Adrenal gland (tissue), 12 donors: ENCODE data around the gene SLC6A11. TPM values are rescaled to one million over a fixed set of nuclear protein-coding genes. Genes with fewer than 3 reads are reported as not detected.

ENCODE experiments used
- DNase-seq, 7 donors: peaks; one replicate each; pipeline ENCODE4 v3.0.0-alpha.2; 2019 to 2020
- H3K27ac ChIP-seq, 5 donors: fragments of 200-600 bp; sonication (generic) in 4 of 5; 1 replicate in 3 of 5; 2 replicates in 2 of 5; pipeline versions ENCODE4 v1.5.1 to v1.8.0; 2016 to 2020; ENCODE audit warnings: mild to moderate bottlenecking in 1 of 5
- H3K27me3 ChIP-seq: fragments of 200-600 bp; 2 replicates; pipeline ENCODE4 v1.8.0; 2021
- H3K36me3 ChIP-seq, 2 donors: fragments of 200-600 bp; replicated peaks in 1 of 2; 1 replicate in 1 of 2; 2 replicates in 1 of 2; pipeline versions ENCODE4 v1.5.1 to v1.8.0; 2018 to 2022
- H3K4me1 ChIP-seq, 2 donors: fragments of 200-600 bp; replicated peaks in 1 of 2; 1 replicate in 1 of 2; 2 replicates in 1 of 2; pipeline versions ENCODE4 v1.5.1 to v1.8.0; 2018 to 2021
- H3K4me3 ChIP-seq, 4 donors: fragments of 200-600 bp; sonication (generic) in 3 of 4; one replicate each; pipeline ENCODE4 v1.5.1; 2016 to 2018
- H3K9me3 ChIP-seq, 3 donors: fragments of 200-600 bp; sonication (generic) in 1 of 3; replicated peaks in 1 of 3; 1 replicate in 2 of 3; 2 replicates in 1 of 3; pipeline versions ENCODE4 v1.5.1 to v1.8.0; 2016 to 2021
- POLR2A ChIP-seq, 2 donors: fragments of 450-650 bp; IDR thresholded peaks; one replicate each; pipeline ENCODE4 v1.6.1; 2017; ENCODE audit warnings: antibody characterized with exemption in 2 of 2, mild to moderate bottlenecking in 2 of 2, moderate library complexity in 1 of 2
- WGBS, 4 donors: extraction: QIAGEN DNeasy Blood & Tissue Kit in 2 of 4; methylation state at CpG; one replicate each; pipeline versions ENCODE4 v1.1.5 to v1.1.7; 2013 to 2017; 5-methylcytosine and 5-hydroxymethylcytosine counted together
- intact Hi-C, 2 donors: fragments of 100-400 bp; cut with DNase I; formaldehyde crosslinking; loops; one replicate each; pipeline versions ENCODE4 v1.14.1 to v1.15.0; 2022 to 2023
- polyA plus RNA-seq, 3 donors: library from polyadenylated mRNA; stranded (reverse); fragments of 200-250 nt in 2 of 3; fragments of 350-450 nt in 1 of 3; fragmentation: Illumina TruSeq in 1 of 3; extraction: RNeasy Lipid Tissue Mini Kit (QIAGEN cat#74804) in 1 of 3; gene quantifications; one replicate each; pipeline ENCODE4 v1.2.3, GENCODE V29; 2013 to 2014
- total RNA-seq, 9 donors: library from RNA; depleted of rRNA in 4 of 9; stranded (reverse); fragments of >200 nt in 4 of 9; fragments of 120-200 nt in 1 of 9; fragmentation: NEBNext Ultra II Directional in 1 of 9; extraction: Animal tissue kit (Norgen Biotek cat#: 25700) in 1 of 9; gene quantifications; one replicate each; pipeline versions ENCODE4 v1.1.0 to v1.2.4, GENCODE V29; 2013 to 2023
- TF ChIP-seq, protein P1 (sequence below), 6 experiments: fragments of 450-650 bp in 4 of 6; fragments of 200-600 bp in 2 of 6; sonication (generic) in 1 of 6; IDR thresholded peaks; 1 replicate in 5 of 6; 2 replicates in 1 of 6; pipeline versions ENCODE4 v1.5.1 to v1.8.0; 2016 to 2021; ENCODE audit warnings: antibody characterized with exemption in 6 of 6, mild to moderate bottlenecking in 2 of 6, moderate library complexity in 1 of 6
- donor health status: healthy with polysubstance abuse.
- donor health status: Bipolar disorder and iron deficiency.
- donor health status: DM: yes; HTN: yes; CAD: no.
- donor health status: DM: no; HTN: no; CAD: no.
- donor health status: DM: no; HTN: no; CAD: no.
- donor health status: DM: yes; HTN: yes; CAD: no.

SLC6A11 gene
- total and polyA plus RNA-seq, 12 donors: 0.03 to 0.17 (median 0.06) TPM; not detected in 7

GRCh38 chr3:10926811-10927521, 110.9 kb downstream of the SLC6A11 start:
- no peaks in the 10 kb centered on the region for H3K9me3 ChIP-seq
- H3K4me1 ChIP-seq: no peaks in the 10 kb centered on the region
- intact Hi-C loops: no loop called here
- no peak for TF ChIP-seq POLR2A (IDR thresholded peaks at IDR 0.05)
- TF ChIP-seq, protein P1, sequence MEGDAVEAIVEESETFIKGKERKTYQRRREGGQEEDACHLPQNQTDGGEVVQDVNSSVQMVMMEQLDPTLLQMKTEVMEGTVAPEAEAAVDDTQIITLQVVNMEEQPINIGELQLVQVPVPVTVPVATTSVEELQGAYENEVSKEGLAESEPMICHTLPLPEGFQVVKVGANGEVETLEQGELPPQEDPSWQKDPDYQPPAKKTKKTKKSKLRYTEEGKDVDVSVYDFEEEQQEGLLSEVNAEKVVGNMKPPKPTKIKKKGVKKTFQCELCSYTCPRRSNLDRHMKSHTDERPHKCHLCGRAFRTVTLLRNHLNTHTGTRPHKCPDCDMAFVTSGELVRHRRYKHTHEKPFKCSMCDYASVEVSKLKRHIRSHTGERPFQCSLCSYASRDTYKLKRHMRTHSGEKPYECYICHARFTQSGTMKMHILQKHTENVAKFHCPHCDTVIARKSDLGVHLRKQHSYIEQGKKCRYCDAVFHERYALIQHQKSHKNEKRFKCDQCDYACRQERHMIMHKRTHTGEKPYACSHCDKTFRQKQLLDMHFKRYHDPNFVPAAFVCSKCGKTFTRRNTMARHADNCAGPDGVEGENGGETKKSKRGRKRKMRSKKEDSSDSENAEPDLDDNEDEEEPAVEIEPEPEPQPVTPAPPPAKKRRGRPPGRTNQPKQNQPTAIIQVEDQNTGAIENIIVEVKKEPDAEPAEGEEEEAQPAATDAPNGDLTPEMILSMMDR (IDR thresholded peaks at IDR 0.05): no peak
- H3K4me3 ChIP-seq: no peak overlapping the region
- no peaks in the 10 kb centered on the region for H3K27me3 ChIP-seq
- WGBS, 4 donors: 53 to 59% (median 59%) methylated on average over 13 to 16 of the region's 16 CpGs
- peak in 4 of 7 donors; percentile 23 to 43 (median 30) for DNase-seq
- no peak overlapping the region for H3K27ac ChIP-seq
- no peaks in the 10 kb centered on the region for H3K36me3 ChIP-seq

GRCh38 chr3:10927551-10927950, 111.5 kb downstream of the SLC6A11 start:
- no peak overlapping the region for H3K27ac ChIP-seq
- H3K36me3 ChIP-seq: no peaks in the 10 kb centered on the region
- intact Hi-C loops: no loop called here
- no peak overlapping the region for H3K4me3 ChIP-seq
- H3K9me3 ChIP-seq: no peaks in the 10 kb centered on the region
- no peak for DNase-seq
- TF ChIP-seq, protein P1 (IDR thresholded peaks at IDR 0.05): no peak
- TF ChIP-seq POLR2A (IDR thresholded peaks at IDR 0.05): no peak
- WGBS, 4 donors: 57 to 82% (median 66%) methylated on average over 4 of the region's 4 CpGs
- H3K4me1 ChIP-seq: no peaks in the 10 kb centered on the region
- H3K27me3 ChIP-seq: no peaks in the 10 kb centered on the region

DNA sequence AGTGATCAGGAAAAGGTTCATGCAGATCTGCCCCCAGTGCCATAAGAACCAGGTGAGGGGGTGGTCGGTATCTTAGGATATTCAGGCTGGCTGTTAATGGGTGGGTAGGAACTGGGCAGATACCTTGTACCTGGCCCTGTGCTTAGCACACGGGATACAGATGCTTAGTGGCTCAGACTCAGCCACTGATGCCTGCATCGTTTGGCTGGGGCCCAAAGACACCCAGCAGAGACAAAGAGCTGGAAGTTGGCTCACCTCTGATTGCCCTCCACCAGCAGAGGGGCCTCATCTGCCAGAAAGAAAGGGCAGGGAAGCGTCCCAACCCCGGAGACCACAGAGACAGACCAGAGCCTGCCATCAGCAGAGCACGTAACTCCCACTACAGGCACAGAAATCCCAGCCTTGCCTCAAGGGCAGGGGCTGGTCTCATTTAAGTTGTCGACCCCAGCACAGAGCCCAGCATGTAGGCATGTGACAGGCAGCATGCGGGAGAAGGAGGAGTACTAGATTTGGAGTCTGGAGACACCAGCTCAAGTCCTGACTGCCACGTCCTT, 112.5 kb downstream of the SLC6A11 start:
- DNase-seq: peak in 1 of 7 donors; percentile 6
- Histone ChIP-seq H3K4me3 (no peak overlapping the region), H3K9me3 (no peaks in the 10 kb centered on the region), H3K36me3 (no peaks in the 10 kb centered on the region), H3K4me1 (no peaks in the 10 kb centered on the region), H3K27me3 (no peaks in the 10 kb centered on the region), H3K27ac (no peak overlapping the region)
- WGBS, 4 donors: 60 to 70% (median 67%) methylated on average over 8 to 9 of the region's 9 CpGs
- TF ChIP-seq POLR2A (IDR thresholded peaks at IDR 0.05): no peak
- TF ChIP-seq, protein P1 (IDR thresholded peaks at IDR 0.05): no peak
- intact Hi-C loops: no loop called here

DNA sequence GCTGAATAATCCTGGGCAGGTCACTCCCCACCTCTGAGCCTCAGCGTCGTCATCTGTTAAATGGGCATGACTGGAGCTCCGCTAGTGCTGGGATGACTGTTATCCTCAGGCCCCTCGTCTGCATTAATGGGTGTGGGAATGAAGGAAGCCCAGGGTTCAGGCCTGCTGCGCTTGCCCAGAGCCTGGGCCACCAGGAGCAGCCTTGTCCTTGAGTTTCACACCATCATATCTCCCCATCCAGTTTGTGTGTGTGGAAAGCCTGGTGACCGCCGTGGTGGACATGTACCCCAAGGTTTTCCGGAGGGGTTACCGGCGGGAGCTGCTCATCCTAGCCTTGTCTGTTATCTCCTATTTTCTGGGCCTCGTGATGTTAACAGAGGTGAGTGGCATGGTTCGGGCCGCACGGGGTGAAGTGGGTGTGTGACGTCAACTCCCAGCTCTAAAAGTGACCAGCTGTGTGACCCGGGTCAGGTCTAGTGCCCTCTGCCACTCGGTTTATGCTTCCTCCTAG, 113.0 kb downstream of the SLC6A11 start:
- peak in 1 of 7 donors; percentile 6 for DNase-seq
- no peaks in the 10 kb centered on the region for H3K27me3 ChIP-seq
- intact Hi-C loops: no loop called here
- H3K4me3 ChIP-seq: no peak overlapping the region
- H3K36me3 ChIP-seq: no peaks in the 10 kb centered on the region
- TF ChIP-seq POLR2A (IDR thresholded peaks at IDR 0.05): no peak
- TF ChIP-seq, protein P1 (IDR thresholded peaks at IDR 0.05): no peak
- no peak overlapping the region for H3K27ac ChIP-seq
- no peaks in the 10 kb centered on the region for H3K9me3 ChIP-seq
- H3K4me1 ChIP-seq: no peaks in the 10 kb centered on the region
- 84 to 89% (median 85%) methylated on average over 6 to 17 of the region's 17 CpGs for WGBS, 4 donors
